HG02852 (cell line): ENCODE data around the gene KCNQ5.
"Not testable (repeated sequence)": the region's sequence is repeated elsewhere in the genome, so short reads cannot be mapped to it uniquely, and the experiment has no call there.

Experiments
- ATAC-seq: cut with Tn5 transposase; IDR thresholded peaks from one replicate; pipeline ENCODE4 v1.9.1; 2021; ENCODE audit warnings: mild to moderate bottlenecking, moderate library complexity; ENCODE audit not compliant: unreplicated experiment

Gene KCNQ5

DNA sequence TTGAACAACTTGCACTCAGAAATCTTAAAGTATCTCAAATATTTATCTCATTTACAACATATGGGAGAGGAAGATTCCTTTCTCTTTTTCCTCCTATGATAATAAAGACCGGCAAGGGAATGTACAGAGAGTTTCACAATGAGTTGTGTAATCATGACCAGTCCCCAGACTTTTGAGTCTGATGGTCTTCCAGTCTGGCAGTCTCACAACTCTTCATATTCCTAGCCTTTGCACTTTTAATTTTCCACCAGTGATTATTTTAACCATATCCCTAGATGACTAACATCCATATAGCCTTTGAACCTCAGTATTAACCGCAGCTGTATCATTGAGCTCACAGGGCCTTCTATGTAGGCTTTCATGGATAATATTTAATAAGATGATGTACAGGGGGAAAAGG lies 324.9 kb downstream of the KCNQ5 start:
- no peak for ATAC-seq

GRCh38 chr6:72947534-72947933 lies 325.7 kb downstream of the KCNQ5 start:
- ATAC-seq = no peak

- no peak for ATAC-seq
Measured at GRCh38 chr6:72948153-72948552, 326.3 kb downstream of the KCNQ5 start.

DNA sequence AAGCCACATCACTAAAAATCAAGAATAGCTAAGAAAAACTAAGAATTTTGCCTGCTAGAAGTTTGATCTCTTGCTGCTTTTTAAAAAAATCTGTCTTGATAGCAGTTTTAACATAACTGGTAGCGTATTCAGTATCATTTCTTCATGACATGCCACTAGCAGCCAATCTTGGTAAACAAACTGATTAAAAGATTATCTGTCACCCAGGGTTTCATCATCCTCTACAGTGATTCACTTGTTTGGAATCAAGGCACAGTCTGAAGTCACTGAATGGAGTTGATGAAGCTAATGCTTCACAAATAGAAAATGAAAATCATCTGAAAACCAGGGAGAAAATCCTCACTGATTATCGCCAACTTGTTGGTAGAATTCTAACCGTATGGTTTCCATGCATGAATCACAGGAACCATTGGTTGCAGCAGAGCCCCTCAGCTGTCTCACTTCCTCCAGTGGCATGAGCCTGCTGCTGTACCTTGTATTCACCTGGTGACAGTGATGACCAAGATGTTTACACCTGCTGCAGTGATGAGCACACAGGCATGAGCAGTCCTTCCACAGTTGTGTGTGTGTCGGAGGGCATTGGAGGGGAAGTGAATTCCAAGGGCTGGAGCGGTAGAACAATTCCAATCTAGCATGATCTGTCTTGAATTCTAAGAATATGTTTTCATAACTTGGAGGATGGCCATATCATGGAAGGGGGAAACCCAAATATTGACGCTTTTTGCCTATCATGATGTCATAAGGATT lies 328.4 kb downstream of the KCNQ5 start:
- ATAC-seq = no peak

DNA sequence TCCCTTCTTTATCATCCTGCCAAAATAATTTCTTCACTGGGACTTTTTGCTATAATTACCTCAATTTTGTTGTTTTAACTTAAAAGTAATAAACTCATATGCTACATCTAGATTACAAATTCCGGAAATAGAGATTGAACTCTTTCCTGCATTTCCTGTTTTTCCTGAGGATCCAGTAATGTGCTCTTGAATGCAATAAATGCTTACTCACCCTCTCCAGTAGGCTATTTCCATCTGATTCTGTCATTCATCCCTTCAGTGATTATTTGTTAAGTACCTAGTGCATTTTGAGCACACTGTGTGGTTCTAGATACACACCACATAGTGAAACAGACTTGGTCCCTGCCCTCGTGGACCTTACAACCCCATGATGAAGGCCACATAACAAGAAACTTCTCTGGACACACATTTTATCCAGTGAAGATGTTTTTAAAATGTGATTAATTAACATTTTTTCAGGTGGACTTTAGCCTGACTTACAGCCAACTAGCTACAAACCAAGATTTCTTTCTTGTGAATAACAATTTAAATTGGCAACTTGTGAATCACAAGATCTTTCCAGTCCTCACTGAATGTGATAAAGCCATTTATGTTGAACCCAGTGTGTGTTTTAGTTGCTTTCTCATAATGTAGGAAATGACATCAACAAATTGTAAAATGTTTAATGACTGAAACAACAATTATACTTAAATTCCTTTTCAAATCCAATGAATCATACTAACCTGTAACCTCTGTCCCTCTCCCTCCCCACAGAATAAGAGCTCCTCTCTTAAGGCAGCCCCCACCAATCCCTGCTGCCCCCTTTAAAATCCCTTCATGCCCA lies 331.2 kb downstream of the KCNQ5 start:
- no peak for ATAC-seq

DNA sequence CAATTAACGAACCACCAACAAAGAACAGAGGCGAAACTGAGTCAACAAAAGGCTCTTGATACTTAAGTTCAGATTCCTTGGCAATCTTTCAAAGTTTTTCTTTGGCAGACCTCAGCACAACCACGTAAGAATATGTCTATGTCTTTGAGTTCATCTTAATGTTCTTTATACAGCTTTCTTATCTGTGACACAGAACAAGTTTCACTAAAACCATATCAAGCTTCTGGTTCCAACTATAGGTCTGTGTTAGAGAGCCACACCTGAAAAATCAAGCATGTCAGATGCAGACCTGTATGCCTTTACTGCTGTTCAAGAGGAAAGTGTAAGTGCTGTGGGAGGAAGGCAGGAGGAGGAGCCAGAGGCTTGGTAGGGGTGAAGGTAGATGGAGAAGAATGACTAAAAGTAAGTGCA lies 332.1 kb downstream of the KCNQ5 start:
- ATAC-seq = no peak

DNA sequence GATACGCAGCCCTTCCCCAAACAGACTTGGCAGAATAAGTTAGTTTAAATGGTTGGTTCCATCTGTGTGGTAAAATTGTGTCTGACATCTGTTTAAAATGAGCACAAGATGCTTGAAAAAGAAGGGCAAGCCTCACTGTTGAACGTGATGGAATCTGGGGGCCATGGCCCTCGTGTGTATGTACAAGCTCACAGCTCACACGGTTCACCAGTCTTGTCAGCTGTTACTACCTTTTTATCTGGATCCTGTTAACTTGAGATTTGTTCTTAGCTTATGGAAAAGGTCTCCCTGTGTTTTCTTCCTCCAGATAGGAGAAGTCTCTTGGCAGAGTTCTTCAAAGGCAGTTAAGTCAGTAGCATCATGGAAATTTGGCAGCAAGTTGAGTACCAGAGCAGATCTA lies 332.9 kb downstream of the KCNQ5 start:
- no peak for ATAC-seq

DNA sequence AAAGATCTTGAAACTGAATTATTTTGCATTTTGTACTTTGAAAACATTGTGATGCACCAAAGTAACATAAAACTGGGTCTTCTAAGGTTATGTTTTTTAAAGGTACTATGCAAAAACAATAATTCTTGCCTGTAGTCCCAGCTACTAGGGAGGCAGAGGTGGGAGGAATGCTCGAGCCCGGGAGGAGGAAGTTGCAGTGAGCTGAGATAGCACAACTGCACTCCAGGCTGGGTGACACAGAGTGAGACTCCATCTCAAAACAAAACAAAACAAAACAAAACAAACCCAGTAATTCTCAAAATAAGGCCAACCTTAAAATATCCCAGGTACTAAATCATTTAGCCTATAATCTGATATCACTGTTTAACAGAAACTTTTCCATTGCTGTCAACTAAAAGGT lies 333.8 kb downstream of the KCNQ5 start:
- no peak for ATAC-seq

DNA sequence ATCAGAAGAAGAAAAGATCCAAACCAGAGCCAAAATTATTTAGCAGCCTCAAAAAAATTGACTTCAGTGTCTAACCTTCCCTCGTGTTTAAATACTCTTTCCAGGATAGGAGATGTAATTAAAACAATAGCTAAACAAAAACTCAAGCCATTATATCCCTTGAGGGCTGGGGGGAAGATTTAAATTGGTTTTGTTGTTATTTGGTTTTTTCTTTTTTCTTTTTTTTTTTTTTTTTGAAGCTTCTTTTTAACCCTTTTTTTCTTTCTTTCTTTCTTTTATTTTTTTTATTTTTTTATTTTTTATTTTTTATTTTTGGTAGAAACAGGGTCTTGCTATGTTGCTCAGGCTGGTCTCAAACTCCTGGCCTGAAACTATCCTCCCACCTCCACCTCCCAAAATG lies 334.4 kb downstream of the KCNQ5 start:
- ATAC-seq = no peak

DNA sequence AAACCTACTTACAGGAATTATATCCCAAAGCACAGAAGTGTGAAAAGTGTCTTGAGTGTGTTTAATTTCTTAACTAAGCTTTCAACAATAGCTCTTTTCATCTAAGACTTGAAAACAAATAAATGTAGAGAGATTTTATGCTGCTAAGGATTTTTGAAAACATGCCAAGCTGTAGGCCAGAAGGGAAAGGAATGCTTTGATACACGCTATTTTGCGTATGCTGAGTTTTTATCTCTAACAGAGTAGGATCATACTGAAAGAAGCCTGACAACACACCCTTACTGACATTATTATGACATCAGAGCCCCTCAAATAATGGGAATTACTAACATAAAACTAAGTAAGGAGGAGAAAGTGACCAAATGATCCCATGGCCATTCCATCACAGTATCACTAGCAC lies 338.0 kb downstream of the KCNQ5 start:
- ATAC-seq = no peak

DNA sequence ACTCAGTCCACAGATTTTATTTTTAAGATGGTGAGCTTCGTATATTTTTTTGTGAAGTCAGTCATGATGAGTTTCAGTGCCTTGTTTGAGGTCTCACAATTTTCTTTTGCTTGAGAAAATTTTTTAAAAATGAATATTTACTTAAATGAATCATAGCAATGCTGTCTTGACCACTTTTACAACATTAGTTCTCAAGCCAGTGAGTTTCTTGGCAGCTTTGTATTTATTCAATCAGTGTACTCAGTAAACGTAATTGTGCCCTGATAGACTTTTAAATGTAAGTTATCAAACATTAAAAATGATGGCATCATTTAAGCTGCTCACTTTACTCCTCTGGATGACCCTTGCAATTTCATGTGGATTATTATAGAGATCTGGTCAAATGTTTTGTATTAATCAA lies 342.1 kb downstream of the KCNQ5 start:
- no peak for ATAC-seq

DNA sequence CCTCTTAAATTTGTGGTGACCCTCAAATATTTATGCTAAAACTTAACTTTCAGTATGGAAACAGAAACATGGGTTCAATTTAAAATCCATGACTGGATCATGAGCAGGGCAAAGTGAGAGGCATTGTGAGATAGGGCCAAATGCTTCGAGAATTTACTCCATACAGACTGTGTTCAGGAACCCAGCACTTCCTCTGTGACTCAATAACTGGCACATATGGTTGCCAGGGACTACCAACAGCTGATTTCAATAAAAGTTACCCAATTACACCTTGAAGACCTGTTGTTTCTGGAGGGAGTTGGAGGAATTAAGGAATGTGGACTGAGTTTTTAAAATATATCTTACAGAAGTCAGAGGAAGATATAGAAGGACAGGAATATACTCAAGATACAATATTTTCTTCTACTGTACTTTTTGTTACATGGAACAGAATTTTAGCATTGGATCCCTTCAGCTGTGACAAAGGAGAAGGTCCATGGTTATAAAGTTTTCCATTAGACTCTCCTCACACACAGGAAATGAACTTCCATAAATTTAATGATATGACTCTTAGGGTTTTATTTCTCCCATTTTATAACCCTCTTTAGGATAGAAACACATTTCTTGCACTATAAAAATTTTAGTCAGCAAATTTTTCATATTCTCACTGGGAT lies 344.9 kb downstream of the KCNQ5 start:
- ATAC-seq = no peak

DNA sequence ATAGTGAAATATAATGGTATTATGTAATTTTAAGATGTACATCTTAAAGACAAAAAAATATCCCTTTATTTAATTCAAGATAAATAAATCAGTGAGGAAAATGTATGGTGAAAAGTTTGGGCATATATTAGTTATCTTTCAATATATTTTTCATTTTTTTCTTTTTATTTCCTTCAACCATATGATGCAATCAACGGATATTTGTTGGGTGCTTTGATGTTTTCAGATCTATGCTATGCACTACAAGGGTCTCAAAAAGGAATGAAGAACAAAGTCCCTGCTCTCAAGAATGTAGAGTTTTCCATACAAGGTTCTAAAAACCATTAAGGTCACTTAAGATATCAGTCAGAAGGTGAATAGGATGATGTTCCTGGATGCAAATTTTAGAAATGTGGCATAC lies 345.5 kb downstream of the KCNQ5 start:
- no peak for ATAC-seq

DNA sequence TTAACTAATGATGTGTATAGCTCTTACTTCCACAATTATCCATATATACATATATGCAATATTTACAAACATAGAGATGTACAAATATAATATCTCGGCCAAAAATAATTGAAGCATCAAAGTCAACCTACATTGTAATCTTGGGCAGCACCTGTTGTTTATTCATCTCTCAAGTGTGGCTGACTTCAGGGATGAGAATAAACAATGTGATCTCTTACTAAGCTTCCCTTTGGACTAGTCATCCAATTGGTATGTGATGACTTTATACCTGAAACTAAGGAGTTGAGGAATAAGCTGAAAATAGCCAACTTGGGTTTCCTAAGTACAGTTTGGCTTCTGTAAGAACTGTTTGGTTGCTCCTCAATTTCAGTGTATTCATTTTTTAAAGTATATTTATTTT lies 346.8 kb downstream of the KCNQ5 start:
- no peak for ATAC-seq

DNA sequence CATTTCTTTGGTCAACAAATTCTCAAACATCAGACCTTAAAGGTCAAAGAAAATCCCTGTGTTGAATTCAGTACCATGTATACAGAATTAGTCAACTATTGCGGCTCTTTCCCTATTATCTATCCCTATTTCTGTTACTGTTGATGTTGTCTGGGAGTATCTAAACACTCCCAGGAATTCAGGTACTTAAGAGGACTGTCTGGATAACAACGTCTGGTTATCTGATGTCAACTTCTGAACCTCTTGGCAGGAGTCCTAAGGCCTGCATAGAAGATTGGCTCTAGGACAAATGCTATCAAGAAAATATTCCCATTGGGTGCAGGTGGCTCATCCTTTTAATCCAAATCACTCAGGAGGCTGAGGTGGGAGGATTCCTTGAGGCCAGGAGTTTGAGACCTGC lies 347.8 kb downstream of the KCNQ5 start:
- no peak for ATAC-seq

DNA sequence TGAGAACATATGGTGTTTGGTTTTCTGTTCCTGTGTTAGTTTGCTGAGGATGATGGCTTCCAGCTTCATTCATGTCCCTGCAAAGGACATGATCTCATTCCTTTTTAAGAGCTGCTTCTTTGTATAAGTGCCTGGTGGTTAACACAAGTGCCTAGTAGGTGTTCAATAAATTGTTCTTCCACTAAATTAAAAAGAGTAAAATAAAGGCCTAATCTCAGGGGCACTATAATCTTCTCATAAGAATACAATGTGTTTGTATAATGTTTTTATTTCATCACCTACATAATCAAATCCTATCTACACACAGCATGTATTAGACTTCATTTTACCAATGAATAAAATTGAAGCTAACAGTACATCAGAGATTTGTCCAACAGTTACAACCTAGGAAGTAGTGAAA lies 350.7 kb downstream of the KCNQ5 start:
- ATAC-seq = no peak

DNA sequence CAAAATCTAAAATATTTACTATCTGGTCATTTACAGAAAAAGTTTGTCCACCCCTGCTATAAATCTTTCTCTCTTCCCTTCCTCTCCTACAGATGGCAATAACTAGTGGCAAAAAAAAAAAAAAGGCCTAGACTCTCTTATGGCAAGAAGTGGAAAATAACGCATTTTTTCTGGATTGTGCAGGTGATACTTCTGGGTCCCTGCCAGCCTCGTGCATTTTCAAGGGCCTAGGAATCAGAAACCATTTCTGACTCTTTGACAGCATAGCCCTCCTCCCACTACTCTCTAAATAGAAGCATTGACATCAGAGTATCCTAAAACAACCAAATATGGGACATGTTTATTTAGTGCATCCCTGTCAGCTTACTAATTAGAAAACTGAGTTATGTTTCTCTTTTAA lies 352.4 kb downstream of the KCNQ5 start:
- ATAC-seq = no peak

DNA sequence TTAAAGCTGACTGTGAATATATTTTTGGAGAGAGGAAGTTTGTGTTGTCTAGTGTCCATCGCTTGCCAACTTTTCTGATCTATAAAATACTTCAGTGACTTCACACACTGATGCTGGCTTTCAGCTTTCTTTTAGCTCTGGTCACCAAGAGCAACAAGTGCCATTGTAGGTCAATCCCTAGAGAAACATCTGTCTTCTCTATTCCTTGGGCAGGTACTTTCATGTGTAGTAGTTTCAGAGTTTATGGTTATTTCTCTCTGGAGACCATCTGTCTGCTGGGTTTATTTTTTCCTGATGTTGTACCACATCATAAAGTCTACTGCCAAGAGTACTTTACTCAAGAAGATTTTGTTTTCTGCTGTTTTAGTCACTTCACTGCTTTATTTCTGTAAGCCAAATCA lies 353.5 kb downstream of the KCNQ5 start:
- no peak for ATAC-seq

- ATAC-seq = no peak
Measured at GRCh38 chr6:72976484-72976883, 354.6 kb downstream of the KCNQ5 start.

DNA sequence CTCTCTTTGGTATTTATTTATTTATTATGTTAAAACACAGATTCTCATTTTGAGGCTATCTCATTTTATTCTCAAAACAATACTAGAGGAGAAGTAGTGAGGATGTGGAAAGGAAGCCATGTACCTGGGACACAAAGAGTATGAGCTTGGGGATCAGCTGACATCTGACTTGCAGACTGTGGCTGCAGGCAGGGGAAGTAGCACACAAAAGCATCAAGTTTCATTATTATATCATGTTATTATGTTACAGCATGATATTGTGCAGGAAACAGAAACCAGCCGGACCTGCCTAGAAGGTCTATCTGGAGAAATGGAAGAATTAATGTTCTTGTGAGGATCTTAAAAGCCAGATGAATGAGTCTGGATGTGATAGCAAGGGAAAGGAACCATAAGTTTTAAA lies 355.2 kb downstream of the KCNQ5 start:
- peak; percentile 87 for ATAC-seq

GRCh38 chr6:72978808-72979207 lies 356.9 kb downstream of the KCNQ5 start:
- not testable (repeated sequence) for ATAC-seq
